ENCODE data around the gene IL4.

Gene IL4

DNA sequence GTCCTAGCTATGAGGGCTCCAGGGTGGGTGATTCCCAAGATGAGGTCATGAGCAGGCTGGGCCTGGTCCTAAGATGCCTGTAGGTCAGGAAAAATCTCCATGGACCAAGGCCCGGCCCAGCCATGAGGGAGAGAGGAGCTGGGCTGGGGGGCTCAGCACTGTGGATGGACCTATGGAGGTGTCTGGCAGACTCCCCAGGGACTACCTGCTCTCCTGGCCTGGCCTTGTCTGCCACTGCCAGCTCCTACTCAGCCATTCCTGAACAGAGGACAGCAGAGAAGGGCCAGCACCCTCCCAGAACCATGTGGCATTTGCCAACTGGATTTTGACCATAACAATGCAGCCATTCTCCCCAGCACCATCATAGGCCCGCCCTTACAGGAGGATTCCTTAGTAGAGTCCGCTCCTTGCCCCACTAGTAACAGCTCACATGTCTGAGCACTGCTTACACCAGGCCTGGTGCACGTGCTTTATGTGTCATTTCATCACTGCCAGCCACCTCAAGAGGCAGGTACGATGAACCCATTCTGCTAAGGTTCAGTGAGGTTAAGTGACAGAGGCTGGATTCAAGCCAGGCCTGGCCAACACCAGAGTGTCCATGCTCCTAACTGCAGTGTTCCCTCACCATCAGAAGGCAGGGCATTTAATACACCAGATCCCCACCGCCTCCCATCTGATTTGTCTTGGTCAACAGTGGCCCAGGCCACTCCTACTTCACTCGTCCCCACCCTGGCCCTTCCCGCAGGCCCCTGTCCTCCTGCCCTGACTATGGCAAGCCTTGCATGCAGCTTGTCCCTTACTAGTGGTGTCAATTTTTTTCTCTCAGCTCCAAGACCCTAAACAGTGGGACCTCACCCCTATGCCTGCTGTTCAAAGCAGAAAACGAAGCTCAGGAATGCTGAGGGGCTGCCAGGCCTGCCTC lies 15.1 kb upstream of the IL4 start:
- no peak for FAIRE-seq

DNA sequence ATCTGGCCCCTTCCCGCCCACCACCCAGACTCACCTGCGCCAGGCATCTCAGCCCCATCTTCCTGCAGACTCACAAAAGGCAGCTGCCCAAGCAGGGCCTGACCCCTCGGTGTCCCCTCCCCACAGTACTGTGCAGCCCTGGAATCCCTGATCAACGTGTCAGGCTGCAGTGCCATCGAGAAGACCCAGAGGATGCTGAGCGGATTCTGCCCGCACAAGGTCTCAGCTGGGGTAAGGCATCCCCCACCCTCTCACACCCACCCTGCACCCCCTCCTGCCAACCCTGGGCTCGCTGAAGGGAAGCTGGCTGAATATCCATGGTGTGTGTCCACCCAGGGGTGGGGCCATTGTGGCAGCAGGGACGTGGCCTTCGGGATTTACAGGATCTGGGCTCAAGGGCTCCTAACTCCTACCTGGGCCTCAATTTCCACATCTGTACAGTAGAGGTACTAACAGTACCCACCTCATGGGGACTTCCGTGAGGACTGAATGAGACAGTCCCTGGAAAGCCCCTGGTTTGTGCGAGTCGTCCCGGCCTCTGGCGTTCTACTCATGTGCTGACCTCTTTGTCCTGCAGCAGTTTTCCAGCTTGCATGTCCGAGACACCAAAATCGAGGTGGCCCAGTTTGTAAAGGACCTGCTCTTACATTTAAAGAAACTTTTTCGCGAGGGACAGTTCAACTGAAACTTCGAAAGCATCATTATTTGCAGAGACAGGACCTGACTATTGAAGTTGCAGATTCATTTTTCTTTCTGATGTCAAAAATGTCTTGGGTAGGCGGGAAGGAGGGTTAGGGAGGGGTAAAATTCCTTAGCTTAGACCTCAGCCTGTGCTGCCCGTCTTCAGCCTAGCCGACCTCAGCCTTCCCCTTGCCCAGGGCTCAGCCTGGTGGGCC lies 13.9 kb upstream of the IL4 start:
- no peak for FAIRE-seq

DNA sequence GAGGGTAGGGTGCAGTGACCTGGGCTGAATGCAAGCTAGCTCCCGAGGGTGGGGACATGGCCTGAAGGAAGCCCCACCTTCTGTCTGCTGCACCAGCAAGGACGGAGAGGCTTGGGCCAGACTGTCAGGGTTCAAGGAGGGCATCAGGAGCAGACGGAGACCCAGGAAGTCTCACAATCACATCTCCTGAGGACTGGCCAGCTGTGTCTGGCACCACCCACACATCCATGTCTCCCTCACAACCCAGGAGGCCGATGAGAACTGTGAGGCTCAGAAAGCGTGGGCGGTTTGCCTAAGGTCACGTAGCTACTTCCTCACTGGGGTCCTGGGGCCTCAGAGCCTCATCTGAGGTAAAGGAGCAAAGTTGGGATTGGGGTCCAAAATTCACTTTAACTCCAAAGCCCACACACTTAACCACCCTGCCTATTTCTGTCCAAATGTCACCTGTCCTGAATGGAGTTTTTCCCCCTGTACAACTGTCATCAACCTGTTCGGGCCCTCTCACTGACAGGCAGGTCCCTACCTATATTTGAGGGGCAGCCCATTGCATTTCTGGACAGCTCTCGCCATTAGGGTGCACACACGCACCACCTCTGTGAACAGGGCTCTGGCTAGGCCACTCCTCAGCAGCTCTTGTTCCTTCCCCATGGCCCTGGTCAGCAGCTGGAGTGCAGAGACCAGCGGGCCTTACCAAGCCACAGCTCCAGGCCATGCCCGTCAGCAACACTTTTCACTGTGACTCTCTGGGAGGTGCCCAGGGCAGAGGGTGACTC lies 12.4 kb upstream of the IL4 start:
- FAIRE-seq, result no peak

DNA sequence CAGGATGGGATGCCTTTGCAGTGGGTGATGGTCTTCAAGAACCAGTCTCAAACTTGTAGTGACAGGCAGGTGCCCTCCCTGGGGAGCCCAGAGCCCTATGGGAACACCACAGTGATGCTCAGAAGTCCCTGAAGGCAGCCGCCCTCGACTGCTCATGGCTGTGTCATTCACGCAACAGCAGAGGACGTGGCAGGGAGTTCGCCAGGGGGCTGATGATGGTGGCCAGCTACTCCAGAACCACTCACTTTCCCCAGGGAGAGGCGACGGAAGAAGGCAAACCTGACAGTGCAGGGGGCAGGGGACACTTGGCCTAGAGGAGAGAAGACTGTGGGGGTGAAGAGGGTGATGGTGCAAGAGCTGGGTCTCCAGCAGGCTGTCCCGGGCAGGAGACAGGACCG lies 11.8 kb upstream of the IL4 start:
- no peak for FAIRE-seq

DNA sequence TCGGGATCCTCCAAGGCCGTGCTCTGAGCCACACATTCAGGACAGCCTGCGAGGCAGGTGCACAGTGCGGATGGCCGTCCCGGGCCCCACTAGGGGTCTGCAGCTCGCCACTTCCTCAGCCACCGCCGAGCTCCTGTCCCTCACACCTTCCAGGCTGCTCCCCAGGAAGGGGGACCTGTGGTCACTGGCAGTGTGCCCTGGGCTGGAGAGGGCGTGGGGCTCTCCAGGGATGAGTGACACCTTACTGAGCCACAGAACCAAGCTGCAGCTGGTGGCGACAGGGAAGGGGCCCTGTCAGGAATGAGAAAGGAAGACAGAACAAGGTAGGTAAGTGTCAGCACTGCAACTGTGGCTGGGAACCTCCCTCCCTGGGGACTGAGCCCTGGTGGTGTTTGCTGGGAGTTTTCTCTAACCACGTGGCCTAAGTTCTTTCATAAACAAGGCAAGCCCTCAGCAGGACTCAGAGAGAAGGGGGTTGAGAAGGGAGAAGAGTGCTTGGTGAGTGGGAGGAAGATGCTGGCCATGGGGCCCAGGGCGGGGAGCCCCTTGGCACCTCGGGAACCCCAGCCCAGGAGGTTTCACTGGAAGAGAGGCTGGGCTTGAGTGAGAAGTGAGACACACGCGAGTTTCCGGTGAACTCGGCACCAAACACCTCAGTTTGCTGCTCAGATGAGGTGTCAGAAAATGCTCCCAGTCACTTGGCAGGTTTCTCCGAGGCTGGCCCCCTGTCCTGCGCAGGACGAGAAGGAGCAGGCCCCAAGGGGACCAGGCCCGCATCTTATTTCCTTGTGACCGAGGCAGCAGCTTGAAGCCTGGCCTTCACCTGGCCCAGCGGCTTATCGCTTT lies 10.6 kb upstream of the IL4 start:
- no peak for FAIRE-seq

DNA sequence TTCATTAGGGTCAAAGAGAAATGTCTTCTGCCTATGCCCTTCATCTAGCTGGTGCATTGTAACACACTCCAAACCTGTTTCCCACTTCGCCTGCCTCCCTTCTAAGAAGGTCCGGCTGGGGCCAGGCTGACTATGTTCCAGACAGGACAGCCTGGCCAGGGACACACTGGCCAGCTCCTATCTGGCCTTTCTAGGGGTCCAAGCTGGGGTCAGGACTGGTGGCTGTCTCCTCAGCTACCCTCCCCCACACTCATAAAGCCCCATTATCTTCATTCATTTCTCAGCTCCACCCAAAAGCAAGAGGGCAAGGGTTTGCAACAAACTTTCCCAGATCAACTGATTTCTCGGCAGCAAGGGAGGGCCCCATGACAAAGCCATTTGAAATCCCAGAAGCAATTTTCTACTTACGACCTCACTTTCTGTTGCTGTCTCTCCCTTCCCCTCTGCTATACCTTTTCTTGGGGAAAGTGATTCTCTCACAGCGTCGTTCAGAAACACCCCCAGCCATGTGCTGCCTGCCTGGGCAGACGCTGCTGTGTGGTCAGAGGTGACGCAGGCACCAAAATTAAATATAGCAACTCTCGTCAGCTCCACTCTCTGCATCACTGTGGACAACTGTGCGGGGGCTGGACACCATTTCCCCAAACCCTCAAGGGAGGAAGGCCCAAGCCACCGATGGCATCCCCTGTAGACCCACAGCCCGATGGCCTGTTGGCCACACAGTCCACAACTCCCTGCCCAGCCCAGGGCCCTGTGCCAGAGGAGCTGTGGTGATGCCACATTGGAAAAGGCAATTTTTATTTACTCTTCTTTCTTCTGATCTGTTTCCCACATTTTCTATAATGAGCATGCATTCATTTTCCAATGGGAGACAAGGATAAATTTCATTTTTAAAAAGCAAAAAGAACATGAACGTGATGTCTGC lies 9.8 kb upstream of the IL4 start:
- FAIRE-seq, result no peak

DNA sequence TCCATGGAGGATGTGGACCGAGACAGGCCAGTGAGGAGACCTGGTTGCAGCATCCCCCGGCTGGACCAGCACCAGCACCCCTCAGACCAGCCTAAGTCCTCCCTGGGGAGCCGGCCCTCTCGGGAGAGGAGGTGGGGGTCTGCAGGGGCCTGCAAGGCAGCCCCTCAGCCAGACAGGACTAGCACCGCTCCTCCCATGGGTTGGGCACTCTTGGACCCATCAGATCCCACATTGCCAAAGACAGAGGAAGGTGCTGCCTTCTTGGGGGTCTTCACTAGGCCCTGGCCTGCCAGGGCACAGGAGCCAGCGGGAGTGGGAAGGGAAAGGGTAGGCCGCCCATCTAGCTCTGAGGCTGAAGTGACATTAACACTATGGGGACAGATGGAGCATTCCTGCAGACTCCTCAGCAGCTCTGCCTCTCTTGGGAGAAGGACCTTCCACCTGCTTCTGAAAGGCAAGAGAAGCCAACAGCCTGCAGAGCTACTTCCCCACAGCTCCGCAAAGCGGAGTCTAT lies 9.0 kb upstream of the IL4 start:
- FAIRE-seq, result no peak

DNA sequence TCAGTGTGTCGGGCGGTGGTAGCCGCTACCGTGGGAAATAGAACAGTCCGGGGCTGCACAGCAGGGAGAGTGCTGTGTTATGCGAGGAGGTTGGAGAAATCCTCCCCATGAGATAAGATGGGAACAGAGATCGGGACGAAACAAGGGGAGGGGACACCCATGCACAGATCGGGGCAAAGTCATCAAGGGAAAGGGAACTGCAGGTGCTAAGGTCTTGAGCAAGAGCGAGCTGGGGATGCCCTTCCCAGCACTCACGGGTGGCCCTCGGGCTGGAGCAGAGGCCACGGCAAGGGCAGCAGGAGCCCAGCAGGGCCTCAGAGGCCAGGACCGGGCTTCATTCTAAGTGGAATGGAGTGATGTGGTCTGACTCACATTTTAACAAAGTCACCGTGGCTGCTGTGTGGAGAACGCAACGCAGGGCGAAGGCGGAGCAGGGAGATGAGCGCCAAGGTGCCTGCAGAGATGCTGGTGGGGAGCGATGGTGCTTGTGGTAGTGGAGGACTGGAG lies 8.2 kb upstream of the IL4 start:
- no peak for FAIRE-seq

DNA sequence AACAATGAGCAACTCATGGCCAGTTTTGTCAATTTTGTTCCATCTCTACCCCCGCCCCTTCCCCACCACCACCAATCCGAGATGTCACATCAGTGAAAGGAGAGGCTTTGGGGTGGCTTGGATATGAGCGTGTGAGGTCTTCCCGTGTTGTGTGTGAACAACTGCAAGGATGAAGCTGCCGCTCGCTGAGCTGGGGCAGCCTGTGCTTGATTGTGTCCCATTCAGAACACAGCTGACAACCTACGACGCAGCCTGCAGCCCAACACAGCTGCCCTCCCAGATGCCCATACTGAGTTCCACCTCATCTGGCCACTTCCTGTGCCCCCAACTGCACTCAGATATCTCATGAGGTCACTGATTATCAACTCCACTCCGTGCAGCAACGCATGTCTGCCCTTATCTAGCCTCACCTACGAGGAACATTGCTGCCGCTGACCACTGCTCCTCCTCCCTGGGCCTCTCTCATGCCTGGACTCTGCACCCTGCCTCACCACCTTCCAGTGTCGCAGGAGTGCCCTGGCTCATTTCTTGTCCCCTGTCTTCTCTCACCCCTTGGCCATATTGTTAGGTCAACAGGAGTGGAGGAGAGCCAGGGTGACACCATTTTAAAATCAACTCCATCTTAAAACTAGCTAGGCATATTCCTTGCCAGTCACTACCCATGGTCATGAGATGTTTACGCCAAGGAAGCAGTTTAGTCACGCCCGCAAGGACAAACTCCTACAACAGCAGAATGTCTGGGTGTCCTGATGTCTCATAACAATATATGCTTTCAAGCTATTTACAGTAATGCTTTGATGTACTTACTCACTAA lies 7.3 kb upstream of the IL4 start:
- FAIRE-seq, result no peak

DNA sequence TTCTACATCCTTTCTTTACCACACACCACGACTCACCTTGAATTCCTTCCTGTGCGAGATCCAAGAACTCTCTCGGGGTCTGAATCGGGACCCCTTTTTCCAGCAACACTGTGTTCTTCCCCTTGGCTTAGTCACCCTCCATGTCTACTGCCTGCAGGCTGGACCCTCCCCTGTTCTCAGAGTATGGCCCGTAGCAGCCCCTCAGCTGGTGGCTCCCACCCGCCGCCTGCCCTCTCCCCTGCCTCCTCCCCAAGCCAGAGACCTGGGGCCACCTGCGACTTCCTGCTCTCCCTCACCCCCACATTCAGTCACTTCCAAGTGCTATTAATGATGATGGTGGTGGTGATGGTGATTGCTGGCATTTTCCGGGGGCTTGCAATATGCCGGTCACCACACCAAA lies 6.5 kb upstream of the IL4 start:
- FAIRE-seq, result no peak

DNA sequence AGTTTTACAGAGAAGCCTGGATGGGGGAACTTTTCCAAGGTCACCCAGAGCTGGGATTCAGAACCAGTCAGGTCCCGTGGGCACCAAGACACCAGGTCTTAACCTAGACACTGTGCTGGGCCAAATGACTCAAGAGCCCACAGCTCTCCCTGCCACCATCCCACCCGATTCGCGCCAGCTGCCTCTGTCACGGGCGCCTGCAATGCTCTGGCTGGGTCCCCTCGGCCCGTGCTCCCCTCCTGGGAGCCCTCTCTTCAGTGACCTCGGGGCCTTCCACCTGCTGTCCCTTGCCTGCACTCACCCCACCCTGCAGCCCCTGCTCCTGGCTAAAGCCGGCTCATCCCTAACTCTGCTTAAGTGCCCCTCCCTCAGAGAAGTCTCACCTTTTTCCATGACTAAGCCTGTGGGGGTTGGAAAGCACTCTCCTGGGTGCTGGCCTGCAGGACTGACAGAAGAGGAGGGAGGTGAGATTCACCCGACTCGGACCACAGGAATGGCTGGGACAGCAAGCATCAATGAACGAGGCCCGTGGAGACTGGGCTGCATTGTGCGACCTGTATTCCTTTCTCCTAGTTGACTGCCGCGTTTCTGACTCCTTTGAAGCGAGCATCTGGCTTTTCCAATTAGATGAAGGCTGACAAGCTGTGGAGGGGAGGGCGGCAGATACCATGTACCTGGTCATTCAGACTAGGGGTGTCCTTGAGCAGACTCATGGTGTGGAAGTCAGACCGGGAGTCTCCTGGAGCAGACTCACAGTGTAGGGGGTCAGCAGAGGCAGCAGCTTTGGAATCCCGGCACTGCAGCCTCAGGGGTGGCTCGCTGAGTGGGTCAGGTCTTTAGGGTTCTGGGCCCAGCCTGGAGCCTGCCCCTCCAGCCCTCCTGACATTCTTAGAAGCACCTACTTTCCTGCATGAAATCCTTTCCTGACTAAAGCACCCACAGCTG lies 5.8 kb upstream of the IL4 start:
- FAIRE-seq, result no peak

DNA sequence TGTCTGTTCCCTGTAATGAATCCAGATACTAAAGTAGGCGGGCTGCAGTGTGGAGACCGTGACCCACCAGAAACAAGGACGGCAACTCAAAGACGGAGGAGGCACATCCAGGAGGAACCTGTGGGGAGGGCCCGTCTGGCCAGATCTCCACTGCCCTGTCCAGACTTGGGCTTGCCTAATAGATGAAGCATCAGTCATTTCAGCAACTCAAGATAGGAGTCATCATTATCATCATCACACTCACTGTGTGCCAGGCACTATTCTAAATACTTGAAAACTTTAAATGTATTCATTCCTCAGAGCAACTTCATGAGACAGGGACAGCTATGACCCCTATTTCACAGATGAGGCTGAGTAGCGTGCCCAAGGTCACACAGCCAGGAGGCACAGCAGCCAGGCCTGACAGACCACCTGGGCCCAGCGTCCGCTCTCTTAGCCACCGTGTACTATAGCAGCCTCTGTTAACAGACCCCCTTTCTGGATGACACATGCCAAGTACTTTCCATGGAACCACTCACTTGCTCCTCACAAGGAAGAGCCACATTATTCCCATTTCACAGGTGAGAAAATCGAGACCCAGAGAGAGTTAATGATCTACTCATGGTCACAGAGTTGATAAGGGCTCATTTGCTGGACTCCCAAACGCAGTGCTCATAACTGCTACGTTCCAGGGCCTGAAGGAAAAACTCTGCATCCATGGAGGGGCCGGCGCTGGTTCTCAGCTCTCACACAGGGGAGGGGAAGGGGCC lies 4.9 kb upstream of the IL4 start:
- FAIRE-seq, result no peak

DNA sequence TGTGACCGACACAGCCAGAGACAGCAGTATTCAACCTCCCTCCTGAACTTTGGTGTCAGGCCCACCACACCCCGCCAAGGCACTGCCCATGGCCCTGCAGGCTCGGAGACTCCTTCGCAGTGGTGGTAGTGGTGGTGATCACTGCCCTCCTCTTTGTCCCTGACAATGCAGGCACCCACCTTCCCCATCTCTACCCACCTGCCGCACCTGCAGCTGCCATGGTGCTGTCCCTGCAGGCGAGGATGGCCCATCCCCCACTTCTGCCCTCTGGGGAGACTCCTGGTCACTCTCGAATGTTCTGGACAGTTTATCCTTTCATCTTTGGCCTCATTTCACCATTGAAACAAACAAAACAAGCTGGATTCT lies 4.4 kb upstream of the IL4 start:
- FAIRE-seq, result no peak

DNA sequence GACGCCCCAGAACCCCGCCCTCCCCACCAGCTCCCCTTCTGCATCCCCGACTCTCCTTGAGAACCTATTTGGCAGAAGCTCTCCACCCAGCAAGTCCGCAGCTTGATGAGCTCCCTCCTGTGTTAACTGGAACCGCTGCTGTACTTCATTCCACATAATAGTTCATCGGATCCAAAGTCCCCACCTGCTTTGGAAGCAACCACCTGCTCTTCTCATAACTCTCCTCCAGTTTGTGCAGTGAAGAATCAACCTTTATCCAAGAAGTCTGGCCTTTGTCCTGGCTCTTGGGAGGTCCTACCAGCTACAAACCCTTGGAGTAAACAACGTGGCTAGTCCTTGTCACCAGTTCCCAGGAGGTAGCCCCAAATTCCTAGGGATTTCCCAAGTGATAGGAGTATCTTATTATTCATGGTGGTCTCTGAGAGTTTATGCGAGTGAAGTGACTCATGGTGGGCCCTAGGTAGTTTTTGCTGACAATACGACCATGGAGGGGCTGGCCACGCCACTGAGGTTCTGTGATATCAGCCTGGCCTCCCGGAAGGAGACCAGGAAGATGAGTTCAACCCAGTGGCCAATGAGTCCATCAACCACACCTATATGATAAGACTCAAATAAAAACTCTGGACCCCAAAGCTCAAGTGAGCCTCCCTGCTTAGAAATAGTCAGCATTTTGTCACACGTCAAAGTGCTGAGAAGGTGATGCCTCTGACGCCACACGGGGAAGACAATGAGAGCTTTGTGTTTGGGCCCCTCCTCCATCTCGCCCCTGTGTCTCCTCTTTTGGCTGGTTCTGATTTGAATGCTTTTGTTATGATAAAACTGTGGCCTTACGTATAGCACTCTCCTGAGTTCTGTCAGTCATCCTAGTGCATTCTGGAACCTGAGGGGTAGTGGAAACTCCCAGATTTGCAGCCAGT lies 3.6 kb upstream of the IL4 start:
- FAIRE-seq, result no peak

DNA sequence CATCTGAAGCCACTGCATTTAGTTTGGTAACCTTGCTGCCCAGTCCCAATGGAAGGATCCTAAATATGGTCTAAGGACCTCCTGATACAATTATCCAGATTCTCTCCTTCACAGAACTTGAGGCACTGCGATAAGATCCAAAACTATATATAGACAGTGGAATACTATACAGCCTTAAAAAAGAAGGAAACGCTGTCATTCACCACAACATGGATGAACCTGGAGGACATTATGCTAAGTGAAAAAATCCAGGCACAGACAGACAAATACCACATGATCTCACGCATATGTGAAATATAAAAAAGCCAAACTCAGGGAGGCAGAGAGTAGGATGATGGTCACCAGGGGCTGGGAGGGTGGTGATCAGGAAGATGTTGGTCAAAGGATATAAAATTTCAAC lies 2.8 kb upstream of the IL4 start:
- no peak for FAIRE-seq

DNA sequence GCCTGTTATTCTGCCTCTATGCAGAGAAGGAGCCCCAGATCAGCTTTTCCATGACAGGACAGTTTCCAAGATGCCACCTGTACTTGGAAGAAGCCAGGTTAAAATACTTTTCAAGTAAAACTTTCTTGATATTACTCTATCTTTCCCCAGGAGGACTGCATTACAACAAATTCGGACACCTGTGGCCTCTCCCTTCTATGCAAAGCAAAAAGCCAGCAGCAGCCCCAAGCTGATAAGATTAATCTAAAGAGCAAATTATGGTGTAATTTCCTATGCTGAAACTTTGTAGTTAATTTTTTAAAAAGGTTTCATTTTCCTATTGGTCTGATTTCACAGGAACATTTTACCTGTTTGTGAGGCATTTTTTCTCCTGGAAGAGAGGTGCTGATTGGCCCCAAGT lies 301 bp upstream of the IL4 start:
- FAIRE-seq, result no peak
